GM12872 (cell line): Measurements from ENCODE around the gene SMIM9.

Experiments
- TF ChIP-seq, protein P1 (sequence below): IDR thresholded peaks from 3 replicates; pipeline ENCODE4 v1.5.1; 2011; ENCODE audit warnings: low read depth, mild to moderate bottlenecking, low read length, moderate library complexity; ENCODE audit not compliant: insufficient read depth

SMIM9 gene

DNA sequence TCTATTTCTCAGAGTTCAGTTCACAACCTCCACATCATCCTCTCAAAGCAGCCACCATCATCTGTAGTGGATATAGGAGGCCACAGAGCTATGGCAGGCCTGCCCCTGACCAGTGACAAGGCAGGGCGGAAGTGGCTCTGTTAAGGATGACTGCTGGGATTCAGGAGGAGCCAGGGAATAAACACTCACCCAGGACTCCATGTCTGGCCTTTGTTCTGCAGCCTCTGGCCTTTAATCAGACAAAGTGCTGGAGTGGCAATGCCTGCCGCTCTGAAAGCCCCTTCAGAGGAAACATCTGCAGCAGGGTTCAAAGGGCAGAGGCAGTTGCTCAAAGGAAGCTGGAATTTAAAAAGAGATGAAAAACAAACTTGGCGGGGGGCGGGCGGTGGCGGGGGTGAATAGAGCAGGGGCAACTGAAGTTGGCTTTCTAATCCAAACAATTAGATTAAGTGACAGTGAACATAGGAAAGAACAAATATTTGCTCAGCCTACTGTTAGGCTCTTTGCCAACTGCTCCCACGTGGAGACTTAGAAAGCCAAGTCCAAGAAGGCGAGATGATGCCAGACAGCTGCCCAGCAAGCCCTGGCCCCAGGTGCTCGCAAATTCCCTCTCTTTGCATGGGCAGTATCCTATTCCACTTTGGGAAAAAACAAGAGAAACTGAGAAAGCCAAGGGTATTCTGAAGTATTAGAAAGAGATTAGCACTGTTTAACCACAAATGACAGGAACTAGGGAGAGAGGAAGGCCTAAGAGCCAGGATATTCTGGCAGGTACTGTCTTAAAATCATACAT, 34.7 kb downstream of the SMIM9 start:
- TF ChIP-seq, protein P1, sequence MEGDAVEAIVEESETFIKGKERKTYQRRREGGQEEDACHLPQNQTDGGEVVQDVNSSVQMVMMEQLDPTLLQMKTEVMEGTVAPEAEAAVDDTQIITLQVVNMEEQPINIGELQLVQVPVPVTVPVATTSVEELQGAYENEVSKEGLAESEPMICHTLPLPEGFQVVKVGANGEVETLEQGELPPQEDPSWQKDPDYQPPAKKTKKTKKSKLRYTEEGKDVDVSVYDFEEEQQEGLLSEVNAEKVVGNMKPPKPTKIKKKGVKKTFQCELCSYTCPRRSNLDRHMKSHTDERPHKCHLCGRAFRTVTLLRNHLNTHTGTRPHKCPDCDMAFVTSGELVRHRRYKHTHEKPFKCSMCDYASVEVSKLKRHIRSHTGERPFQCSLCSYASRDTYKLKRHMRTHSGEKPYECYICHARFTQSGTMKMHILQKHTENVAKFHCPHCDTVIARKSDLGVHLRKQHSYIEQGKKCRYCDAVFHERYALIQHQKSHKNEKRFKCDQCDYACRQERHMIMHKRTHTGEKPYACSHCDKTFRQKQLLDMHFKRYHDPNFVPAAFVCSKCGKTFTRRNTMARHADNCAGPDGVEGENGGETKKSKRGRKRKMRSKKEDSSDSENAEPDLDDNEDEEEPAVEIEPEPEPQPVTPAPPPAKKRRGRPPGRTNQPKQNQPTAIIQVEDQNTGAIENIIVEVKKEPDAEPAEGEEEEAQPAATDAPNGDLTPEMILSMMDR = no peak

DNA sequence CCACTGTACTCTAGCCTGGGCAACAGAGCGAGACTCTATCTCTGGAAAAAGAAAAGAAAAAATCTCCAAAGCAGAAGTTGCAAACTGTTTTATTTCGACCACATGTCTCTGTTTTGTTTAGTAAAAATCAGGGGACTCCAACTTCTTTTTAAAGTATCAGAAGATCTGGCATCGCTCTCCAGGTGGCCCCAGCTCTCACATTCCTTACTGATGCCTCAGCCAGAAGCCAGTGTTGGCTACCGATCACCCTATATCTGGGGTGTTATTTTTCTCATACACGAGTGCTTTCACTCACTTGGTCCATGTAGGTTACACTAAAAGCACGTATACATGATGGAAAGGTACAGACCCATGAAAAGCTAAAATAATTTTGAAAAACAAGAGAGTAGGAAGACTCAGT, 37.5 kb downstream of the SMIM9 start:
- TF ChIP-seq, protein P1 = no peak

DNA sequence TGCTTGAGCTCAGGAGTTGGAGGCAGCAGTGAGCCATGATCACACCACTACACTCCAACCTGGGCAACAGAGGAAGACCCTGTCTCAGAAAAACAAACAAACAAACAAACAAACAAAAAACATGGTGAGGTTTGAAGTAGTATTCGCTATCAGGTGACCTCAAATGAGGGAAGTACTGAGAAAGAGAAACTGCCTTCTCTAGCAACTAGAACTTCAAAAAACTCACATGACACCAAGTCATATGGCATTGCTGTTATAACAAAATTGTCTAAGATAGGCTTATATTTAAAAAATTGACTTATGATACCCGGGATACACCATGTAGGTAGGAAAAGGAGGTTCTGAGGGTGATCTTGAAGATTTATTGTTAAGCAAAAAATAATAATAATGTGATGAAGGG, 39.4 kb downstream of the SMIM9 start:
- TF ChIP-seq, protein P1 = no peak

DNA sequence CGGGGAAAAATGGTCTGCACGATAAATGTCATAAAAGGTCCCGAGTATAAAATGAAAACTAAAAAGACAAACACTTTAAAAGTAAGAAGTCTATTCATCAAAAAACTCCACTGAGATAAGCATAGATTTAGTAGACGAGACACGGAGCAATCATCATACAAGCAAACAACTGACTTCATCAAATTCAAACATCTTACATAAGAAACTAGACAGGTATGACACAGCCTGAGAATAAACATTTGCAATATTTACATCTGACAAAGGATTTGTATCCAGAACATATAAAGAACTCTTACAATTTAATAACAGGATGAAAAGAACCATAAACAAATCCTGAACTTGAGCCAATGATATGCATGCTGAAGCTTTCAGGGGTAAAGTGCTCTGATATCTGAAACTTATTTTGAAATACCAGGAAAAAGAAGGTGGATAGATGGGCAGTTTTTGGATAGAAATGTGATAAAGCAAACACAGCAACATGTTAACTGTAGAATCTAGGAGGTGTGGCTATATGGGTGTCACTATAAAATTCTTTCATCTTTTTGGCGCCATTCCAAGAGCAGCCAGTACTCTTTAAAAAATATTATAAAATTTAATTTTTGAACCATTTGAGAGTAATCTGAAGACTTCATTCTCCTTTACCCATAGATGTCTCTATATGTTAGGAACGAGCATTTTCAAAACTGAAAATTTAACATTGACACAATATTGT, 41.2 kb downstream of the SMIM9 start:
- TF ChIP-seq, protein P1 = no peak

DNA sequence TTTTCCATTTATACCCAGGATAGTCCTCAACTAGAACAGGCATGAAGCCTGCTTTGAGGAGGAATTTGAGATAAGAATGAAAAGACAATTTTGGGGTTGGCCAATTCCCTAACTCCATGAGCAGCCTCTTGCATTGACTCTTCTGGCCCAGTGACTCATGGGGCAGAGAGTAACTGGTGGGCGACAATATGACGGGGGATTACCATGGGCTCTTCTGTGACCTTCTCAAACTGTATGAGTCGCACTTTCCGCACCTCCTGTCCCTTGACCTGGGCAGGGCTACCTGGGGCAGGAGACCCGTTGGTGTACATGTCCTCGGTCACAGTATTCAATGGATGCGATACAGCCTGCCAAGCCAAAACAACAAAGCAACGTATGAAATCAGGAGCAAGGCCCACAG, 42.5 kb downstream of the SMIM9 start:
- TF ChIP-seq, protein P1 = no peak

DNA sequence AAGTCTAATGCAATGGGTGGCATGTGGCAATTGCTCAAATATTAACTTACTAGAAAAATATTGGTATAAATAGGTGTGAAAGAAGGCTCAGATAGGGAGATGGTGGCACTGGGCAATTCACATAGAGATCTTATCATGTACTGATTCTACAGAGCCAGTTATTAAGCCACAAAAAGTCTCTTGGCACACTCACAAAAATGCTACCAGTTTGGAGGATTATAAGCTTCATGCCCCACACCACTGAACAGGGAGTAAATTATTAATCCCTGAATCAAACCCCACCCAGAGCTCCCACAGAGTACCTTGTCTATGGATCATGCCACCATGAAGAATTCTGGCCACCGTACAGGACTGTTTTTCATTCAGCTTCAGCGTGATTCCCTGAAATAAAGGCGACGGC, 43.0 kb downstream of the SMIM9 start:
- TF ChIP-seq, protein P1 = no peak

DNA sequence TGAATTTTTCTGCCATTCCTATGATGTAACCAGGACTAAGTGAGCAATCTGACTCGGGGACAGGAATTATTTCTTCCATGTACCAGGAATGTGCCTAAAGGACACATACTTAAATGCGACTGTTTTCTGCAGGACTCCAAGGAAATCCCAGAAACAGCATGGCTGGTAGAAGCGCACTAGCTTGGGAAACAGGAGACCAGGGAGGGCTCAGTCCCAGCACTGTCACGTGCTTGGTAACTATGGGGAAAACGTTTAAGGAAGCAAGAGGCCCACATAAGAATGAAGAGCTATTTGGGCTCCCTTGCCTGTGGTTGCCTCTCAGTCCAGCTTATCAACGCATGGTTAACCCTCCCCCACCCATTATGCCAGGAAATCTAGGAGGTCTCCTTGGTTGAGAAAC, 48.7 kb downstream of the SMIM9 start:
- TF ChIP-seq, protein P1 = no peak
